ENCODE data around the gene CAMK4.

GRCh38 chr5:111187079-111187478, 37.1 kb upstream of the CAMK4 start:
- TF ChIP-seq, protein P1, sequence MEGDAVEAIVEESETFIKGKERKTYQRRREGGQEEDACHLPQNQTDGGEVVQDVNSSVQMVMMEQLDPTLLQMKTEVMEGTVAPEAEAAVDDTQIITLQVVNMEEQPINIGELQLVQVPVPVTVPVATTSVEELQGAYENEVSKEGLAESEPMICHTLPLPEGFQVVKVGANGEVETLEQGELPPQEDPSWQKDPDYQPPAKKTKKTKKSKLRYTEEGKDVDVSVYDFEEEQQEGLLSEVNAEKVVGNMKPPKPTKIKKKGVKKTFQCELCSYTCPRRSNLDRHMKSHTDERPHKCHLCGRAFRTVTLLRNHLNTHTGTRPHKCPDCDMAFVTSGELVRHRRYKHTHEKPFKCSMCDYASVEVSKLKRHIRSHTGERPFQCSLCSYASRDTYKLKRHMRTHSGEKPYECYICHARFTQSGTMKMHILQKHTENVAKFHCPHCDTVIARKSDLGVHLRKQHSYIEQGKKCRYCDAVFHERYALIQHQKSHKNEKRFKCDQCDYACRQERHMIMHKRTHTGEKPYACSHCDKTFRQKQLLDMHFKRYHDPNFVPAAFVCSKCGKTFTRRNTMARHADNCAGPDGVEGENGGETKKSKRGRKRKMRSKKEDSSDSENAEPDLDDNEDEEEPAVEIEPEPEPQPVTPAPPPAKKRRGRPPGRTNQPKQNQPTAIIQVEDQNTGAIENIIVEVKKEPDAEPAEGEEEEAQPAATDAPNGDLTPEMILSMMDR (IDR thresholded peaks at IDR 0.05) = no peak
- TF ChIP-seq POLR2A (IDR thresholded peaks at IDR 0.05) = no peak
